Fibroblast of upper back skin (primary cell): ENCODE results near the gene OLR1.
"Not testable (repeated sequence)": the region's sequence is repeated elsewhere in the genome, so short reads cannot be mapped to it uniquely, and the experiment has no call there.

Experiments
- DNase-seq: peaks from one replicate; pipeline ENCODE4 v3.0.0-alpha.2; 2013

The OLR1 gene

DNA sequence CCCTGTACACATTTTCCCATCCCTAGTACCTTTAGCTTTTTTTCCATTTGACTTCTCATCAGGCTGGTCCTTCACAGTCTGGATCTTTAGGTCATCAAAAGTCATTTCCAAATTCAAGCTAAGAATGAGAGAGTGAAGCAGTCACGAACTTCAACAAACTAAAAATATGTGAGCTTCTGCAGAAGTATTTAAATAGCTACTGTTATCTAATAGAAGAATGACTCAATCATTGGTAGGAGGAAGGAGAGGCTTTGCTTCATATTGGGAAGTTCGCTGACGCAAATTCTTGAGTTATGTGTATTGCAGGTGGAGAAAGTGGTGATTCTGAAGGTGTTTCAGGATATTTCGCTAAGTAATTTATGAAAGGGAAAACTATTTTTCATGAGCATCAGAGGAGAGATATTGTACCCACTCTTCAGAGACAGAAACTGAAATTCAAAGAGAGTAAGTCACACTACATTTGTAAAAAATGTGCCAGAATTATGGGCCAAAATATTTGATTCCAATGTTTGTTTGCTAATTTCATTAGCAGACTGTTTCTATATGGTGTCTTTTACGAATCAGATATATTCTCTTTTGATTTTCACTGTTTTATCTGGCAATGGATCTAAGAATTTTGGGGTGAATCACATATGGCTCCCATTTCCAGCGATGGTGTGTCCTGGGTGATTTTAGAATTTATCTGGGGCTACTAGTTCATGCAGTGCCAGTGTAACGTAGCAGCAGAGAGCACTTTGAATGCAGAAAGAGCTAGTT, at the start of gene OLR1:
Gene OLR1 (minus strand): TSS at position 160 of the 756 bp plus-strand sequence. CDS start 55 bp downstream, at position 105.
- no peak for DNase-seq

DNA sequence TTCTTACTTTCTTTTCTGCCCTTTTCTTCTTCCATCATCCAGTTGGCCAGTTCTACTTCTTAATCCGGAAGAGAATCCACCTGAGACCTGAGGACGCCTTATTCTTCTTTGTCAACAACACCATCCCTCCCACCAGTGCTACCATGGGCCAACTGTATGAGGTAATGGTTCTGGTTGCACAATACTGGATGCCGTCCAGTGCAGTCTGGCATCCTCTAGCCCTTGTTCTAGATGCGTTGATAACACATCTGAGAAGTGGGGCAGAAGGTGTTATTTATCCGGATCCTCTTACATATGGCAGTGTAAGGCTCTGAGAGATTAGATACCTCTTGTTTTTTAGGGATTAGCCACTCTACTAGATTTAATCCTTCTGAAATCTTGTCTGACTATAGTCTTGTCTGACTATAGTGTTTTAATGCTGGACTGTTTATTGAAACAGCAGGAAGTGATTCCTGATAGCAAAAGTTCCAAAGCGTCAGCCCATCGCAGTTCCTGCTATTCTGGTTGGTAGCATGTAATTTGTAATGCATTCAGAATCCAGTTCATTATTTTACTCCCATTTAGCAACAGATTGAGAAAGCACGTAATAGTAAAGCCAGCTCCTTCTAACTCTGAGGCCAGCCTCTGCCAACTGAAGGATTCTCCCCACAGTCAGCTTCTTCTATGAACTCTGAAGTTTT, 48.6 kb upstream of the OLR1 start:
- peak; percentile 7 for DNase-seq

DNA sequence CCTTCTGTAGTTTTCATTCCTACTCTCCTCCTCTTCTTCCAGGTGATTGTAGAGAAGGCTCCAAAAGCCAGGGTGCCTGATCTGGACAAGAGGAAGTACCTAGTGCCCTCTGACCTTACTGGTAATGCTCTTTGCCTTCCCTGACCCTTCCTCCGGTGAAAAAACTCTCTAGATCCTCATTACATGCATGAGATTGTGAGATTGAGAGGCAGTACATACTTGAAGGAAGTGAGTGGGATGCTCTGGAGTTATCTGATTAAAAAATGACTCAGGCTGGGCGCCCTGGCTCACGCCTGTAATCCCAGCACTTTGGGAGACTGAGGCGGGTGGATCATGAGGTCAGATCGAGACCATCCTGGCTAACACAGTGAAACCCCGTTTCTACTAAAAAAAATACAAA, 46.1 kb upstream of the OLR1 start:
- DNase-seq, result no peak

DNA sequence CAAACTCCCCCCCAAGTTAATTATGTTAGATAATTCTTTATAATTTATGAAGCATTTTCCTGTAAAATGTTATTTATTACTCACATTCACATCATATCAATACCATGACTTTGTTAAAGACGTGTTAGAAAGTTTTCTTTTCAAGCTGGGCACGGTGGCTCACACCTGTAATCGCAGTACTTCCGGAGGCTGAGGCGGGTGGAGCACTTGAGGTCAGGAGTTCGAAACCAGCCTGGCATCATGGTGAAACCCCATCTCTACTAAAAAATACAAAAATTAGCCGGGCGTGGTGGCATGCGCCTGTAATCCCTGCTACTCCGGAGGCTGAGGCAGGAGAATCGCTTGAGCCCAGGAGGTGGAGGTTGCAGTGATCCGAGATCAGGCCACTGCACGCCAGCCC, 44.0 kb upstream of the OLR1 start:
- DNase-seq, result not testable (repeated sequence)

DNA sequence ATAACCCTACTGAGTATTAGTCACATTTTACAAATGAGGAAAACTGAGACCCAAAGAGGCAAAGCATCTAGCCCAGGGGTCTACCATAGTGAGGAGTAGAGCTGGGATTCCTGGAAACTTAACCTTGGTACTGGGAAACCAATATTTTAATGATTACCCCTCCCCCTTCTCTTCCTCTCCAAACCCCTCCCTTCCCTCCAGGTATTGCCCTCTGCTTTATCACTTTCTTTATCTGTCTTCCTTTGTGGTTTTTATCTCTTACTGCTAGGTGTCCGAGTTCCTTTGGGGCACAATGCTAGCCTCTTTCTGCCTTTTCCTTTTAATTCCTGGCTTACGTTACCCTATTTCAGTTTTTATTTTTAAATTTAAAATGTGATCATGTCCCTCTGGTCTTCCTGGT, 43.5 kb upstream of the OLR1 start:
- no peak for DNase-seq

DNA sequence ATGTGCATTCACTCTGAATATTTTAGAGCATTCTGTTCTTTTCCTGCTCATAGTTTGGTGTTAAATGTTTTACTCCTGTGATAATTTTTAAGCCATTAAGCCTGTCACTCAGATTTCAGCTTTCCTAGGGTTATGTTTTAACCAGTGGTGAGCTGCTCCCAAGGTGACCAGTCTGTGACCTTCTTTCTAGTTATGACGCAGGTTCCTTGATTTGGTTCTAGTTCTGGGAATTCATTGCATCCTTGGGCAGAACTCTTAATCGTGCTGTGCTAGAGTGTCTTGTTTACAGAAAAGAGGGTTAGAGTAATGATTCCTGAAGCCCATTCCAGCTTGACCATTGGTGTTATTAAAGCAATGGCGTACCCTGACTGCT, 42.9 kb upstream of the OLR1 start:
- no peak for DNase-seq

DNA sequence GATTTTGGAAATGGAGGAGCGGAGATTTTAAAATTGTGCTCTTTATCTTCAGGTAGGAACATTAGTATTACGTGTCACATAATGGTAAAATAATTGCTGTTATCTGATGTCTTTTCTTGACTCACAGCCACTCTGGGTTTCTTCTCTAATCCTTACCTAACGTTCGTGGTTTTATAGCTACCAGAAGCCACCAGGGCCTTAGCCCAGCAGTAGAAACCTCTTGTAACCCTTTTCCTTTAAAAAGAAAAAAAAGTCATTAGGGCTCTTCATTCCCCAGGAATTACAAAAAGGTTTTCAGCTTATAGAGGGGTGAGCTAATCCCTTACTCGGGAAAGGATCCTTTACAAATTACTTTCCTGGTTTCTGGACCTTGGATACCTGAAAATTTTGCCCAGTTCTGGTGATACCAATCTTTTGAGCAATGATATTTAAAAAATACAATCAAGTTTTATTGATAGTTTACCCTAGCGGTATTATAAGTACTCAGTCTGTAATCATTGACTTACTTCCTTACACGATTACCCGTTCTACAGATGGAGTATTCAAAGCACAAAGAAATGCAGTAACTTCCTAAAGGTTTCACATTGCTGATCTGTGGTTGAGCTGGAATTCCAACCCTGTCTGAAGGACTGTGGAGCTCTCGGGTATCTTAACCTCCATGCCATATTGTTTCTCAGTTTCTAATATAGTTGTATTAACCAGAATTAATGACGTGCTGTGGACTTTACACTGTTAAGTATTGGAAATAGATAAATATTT, 42.4 kb upstream of the OLR1 start:
- DNase-seq, result peak; percentile 75

DNA sequence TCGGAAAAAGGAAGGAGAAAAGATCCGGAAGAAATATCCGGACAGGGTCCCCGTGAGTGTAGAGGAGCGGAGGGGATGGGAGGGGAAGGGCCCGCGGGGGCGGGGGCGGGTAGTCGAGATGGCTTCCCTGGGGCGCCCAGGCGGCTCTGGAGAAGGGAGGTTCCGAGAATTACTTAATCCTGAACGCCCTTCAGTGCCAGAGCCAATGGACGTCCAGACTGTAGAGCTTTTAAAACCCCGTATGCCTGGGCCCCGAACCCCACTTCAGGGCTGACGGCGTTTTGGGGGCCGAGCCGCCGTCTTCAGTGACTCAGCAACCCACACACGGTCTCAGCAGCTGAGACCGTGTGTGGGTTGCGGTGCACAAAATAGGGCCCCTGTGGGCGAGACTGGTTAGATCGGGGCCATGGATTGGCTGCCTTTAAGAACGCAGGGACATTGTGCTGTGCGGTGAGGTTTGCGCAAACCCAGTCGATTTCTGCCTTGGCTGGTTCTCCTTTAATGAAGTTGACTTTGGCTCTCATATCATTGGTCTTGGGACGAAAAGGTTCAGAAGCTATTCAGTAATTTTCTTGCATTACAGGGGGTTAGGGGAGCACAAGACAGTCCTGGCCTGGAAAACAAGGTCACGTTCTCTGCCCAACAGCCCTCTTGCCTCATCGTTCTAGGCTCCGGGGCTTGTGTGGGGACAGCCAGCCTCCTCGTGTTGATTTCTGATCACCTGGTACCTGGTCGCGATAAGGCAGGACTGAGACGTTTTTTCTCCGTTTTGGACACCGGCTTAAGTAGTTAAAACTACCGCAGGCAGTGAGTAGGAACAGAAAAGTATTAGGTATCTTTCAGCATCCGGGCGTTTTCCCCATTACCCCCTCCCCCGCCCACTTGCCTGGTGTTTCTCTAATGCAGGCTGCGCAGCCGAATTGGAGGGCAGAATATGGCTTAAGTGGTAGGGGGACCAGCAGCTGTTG, 41.5 kb upstream of the OLR1 start:
- peak; percentile 81 for DNase-seq

DNA sequence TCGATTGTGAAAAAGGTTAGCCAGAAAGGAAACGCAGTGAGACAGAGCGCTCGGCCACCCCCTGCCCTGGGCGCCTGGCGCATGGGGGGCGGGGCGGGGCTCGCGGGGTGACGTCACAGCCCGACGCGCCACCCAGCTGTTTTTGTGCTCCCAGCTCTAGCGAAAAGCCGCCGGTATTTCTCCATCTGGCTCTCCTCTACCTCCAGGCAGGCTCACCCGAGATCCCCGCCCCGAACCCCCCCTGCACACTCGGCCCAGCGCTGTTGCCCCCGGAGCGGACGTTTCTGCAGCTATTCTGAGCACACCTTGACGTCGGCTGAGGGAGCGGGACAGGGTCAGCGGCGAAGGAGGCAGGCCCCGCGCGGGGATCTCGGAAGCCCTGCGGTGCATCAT, 40.8 kb upstream of the OLR1 start, which contains the start of gene GABARAPL1:
Gene GABARAPL1 (plus strand): TSS at position 139 of the 393 bp plus-strand sequence. CDS start 253 bp downstream, at position 392.
- peak; percentile 78 for DNase-seq

DNA sequence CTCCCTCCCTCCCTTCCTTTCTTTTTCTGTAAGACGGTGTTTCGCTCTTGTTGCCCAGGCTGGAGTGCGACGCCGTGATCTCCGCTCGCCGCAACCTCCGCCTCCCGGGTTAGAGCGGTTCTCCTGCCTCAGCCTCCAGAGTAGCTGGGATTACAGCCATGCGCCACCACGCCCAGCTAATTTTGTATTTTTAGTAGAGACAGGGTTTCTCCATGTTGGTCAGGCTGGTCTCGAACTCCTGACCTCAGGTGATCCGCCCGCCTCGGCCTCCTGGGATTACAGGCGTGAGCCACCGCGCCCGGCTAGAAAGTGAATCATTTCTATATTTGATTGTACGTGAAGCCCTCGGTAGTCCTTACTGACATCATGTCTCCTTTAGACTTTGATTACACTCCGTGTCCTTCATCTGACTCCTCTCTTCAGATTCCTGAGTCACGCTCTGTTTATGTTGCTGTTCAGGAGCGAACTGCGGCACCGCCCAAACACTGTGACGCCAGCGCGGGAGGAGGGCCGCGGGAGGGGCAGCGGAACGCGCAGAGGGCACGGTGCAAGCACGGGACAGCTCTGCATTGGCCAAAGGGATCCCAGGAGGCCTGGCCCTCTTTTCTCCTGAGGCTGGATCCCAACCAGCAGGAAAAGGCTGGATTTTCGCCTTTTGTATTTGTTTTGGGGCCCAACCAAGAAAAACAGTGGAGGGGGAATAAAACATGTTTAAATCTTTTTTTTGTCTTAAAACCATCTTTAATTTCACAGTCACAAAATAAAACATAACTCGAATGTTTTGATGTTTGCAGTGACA, 40.2 kb upstream of the OLR1 start:
- peak; percentile 98 for DNase-seq

DNA sequence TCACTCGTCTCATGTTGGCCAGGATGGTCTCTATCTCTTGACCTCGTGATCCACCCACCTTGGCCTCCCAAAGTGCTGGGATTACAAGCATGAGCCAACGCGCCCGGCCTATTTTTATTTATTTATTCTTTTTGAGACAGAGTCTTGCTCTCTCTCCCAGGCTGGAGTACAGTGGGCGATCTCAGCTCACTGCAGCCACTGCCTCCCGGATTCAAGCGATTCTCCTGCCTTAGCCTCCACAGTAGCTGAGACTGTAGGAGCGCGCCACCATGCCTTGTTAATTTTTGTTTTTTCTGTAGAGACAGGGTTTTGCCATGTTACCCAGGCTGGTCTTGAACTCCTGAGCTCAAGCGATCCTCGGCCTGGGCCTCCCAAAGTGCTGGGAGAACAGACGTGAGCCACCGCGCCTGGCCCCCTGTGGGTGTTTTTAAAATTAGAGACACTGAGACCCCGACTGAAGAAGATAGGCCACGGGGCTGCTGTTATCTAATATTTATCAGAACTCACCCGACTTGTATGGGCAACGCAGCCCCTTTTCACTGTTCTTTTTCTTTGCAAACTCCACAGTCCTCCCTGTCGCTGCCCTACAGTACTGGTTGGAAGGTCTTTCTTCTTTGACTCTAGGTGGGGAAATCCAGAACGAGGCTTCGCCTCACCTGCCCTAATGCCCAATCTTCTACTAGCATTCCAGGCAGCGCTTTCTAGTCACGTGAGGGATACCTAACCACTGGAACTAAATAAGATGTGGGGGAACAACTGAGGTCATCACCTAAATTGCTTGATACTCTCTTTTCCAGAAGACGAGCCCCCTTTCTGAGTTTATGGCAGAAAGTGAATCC, 39.4 kb upstream of the OLR1 start:
- DNase-seq, result no peak

DNA sequence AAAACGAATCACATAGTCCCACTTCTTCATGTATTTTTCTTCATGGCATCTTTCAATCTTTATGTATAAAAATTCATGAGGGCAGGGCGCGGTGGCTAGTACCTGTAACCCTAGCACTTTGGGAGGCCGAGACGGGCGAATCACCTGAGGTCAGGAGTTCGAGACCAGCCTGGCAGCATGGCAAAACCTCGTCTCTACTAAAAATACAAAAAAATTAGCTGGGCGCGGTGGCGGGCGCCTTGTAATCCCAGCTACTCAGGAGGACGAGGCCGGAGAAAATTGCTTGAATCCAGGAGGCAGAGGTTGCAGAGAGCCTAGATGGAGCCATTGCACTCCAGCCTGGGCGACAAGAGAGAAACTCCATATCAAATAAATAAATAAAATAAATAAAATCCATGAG, 38.3 kb upstream of the OLR1 start:
- DNase-seq, result no peak

DNA sequence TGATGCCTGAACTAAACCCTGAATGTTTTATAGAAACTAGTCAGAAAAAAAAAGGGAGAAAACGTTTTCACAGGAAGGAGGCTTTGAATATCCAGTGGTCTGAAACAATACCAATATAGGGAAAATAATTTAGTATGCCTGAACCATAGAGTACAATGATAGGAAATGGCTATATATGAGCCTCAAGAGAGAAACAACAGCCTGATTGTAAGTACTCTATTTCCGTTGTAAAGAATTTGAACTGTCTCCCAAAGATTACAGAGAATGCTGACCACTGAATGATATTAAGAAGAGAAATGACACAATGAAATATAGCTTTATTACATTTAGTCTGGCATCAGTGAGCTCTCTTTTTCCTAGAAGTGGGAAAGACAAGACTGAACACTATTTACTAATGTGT, 35.2 kb upstream of the OLR1 start:
- DNase-seq, result no peak

DNA sequence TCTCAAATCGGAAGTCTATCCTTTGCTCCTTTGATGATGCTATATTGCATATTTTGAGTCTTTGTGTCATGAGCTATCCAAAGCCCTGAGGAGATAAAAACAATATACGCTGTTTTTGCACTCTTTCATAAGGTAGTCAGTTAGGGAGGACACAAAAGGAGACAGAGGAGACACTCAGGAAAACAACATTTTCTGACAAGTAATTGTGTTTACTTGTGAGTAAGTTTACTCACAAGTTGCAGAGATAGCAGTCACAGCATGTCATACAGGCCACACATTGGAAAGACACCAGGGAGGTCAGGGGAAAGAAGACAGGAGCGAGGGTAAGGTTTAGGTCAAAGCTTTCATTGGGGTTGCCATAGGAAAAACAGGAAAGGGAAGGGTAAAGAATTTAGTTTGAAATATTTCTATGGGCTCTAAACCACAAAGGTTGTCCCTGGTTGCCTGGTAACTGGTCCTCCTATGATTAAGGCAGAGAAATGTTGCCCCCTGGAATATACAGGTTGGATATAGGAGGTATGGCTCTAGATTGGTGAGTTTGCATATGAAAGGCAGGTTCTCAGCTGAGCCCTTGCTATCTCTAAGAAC, 33.4 kb upstream of the OLR1 start:
- peak; percentile 34 for DNase-seq

DNA sequence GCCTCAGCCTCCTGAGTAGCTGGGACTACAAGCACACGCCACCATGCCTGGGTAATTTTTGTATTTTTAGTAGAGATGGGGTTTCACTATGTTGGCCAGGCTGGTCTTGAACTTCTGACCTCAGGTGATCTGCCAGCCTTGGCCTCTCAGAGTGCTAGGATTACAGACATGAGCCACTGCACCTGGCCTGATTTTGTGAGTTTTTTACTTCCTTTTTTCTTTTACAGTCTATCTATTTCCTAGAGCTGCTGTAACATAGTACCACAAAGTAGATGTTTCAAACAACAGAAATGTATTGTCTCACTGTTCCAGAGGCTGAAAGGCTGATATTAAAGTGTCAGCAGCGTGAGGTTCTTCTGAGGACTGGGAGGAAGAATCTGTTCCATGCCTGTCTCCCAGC, 32.6 kb upstream of the OLR1 start:
- DNase-seq, result not testable (repeated sequence)

DNA sequence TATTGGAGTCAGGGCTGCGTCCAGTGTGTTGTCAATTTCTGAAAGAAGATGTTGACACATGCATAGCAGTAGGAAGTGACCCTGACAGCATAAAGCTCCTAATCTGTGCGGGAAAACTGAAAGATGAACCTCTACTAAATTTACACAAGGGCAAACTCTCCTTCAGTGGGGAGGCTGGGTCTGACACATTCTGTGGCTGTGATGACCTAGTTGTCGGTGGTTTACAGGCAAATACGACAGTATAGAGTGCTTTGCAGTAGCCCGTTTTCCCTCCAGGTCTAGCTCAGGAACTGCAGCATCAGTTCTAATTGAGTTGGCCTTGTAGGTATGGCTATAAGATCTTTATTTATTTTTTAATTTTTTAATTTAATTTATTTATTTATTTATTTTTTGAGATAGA, 25.9 kb upstream of the OLR1 start:
- no peak for DNase-seq

DNA sequence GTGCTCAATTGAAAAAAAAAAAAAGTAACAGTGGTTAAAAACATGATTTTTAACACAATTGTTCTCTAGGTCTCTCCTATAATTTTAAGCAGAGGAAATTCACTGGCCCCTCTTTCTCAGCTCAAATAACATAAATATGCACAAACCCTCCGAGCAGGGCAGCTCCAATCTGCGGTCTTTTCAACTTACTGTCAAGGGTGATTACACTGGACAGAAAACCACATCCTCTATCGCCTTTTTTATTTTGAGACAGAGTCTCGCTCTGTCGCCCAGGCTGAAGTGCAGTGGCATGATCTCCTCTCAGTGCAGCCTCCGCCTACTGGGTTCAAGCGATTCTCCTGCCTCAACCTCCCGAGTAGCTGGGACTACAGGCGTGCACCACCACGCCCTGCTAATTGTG, 24.3 kb upstream of the OLR1 start:
- no peak for DNase-seq

DNA sequence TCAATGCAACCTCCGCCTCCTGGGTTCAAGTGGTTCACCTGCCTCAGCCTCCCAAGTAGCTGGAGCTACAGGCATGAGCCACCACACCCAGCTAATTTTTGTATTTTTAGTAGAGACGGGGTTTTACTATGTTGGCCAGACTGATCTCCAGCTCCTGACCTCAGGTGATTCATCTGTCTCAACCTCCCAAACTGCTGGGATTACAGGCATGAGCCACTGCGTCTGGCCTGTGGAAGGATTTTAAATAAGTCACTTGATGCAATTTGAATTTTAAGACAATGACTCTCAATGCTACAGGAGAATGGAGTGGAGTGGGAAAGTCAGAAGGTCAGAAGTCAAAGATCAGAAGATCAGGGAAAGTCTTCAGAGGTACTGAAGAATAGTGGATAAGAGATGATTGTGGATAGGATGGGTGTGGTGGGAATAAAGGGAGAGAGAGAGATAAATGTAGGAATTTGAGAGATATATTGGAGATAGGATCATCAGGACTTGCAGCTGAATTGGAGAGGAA, 22.3 kb upstream of the OLR1 start:
- peak; percentile 38 for DNase-seq

DNA sequence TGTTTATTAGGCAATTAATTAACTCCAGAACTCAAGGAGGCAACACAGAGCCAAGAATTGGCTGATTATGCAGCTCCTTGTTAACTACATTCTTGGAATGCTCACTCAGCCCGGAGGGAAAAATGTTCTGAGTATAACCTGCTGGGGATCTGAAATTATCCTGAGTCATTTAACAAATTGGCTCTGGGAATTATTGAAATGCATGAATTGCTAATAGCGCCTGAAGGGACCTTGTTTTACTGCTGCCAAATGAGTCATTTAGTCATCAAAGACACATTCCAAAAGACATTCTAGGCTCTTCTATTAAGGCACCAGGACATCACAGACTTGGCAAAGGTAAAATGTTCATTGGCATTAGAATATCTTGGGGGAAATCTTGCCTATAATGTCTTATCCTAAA, 19.9 kb upstream of the OLR1 start:
- peak; percentile 89 for DNase-seq
